ENCODE data around the gene PRKCH. TPM values are rescaled to one million over a fixed set of nuclear protein-coding genes. Genes with fewer than 3 reads are reported as not detected.

PRKCH gene
- total RNA-seq, 3 donors from 2014 or later, result 109 to 141 (median 134) TPM

DNA sequence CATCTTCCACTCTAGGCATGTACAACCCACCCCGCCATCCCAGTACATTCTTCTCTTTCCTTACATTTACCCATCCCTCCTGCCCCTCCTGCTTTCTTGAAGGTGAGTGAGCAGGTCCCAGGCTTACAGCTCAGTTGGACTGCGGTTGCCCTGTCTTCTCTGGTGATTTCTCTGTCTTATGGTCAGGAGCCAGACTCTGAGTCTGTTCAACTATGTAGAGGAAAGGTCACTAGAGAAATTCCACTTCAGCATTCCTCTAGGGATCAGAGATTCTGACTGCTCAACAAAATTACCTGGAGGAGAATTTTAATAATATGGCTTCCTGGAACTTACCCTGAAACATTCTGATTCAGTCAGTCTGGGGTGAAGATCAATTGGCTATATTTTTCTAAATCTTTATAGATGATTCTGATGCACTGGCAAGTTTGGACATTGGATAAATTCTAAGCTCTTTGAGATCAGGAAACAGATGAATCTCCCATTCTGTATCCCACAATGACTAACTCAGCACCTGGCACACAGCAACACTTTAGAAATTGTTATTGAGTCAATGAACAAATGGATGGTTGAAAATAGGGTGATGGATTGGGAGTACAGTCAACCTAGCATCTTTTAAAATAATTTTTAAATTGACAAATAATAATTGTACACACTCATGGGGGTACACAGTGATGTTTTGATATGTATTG lies 245.3 kb downstream of the PRKCH start:
- Mint-ChIP-seq H3K27me3 (ENCODE audit: low read depth) (no peaks in the 10 kb centered on the region), H3K36me3 (ENCODE audit: insufficient read depth) (no peaks in the 10 kb centered on the region), H3K9me3 (peaks cover 4% of the 10 kb centered on the region), H3K4me3 (no peak overlapping the region), H3K4me1 (ENCODE audit: low read depth) (peaks cover 84% of the 10 kb centered on the region)
- ATAC-seq (no peak), DNase-seq (no peak)

DNA sequence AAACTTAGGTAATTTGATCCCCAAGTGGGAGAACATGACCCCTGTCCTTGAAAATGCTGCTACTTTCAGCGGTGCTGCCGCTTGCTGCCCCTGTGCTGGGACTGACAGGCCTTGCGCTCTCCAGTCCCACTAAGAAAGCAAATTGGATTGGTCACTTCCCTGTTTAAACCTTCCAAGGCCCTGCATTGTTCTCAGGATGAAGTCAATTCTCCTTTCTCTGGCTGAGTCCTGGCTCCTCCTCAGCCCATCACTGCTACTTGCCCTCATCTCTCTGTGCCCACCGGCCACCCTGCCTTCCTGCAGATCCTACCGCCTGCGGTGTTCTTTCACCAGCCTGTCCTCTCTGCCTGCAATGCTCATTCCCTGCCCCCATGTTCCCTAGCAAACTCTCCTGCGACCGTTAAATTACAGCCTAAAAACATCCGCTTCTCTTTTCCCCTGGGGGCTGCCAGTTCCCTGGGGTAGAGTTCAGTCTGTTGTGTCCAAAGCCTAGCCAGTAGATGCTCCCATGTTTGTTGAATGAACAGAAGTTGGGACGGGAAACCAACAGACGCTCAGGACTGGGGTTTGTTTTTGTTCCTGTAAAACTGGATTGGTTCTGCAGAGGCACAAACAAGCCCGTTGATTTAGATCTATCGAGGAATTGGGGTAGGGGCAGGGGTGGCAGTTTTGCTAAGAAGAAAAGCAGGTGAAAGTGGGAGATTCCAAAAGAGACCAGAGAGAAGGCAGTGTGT lies 246.6 kb downstream of the PRKCH start:
- Mint-ChIP-seq H3K36me3 (ENCODE audit: insufficient read depth) (no peaks in the 10 kb centered on the region), H3K4me1 (ENCODE audit: low read depth) (peaks cover 74% of the 10 kb centered on the region), H3K9me3 (peaks cover 4% of the 10 kb centered on the region), H3K4me3 (peak overlapping the region; percentile 69), H3K27me3 (ENCODE audit: low read depth) (no peaks in the 10 kb centered on the region)
- DNase-seq (no peak), ATAC-seq (no peak)

DNA sequence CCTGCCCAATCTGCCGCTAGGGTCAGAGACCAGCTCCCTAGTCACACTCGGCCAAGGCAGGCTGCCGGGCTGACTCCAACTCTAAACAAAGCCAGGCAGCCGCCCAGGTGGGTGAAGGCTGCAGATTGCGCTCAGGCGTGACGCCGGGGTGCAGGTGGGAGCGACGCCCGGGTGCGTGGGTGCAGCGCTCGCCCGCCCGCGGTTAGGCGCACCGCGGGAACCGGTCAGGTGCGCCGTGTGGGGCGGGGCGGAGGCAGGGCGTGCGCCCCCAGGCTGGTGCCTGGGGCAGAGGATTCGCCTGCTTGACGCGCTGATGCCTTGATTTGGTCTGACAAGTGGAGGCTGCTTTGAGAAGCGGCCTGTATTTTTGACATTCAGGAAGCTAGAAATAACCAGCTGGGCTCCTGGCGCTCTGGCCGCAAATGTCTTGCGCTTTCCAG lies 247.2 kb downstream of the PRKCH start:
- ATAC-seq (peak; percentile 62 to 66), DNase-seq (peak; percentile 65)
- peaks cover 4% of the 10 kb centered on the region for H3K9me3 Mint-ChIP-seq
- peaks cover 74% of the 10 kb centered on the region for H3K4me1 Mint-ChIP-seq (ENCODE audit: low read depth)
- H3K36me3 Mint-ChIP-seq (ENCODE audit: insufficient read depth), result no peaks in the 10 kb centered on the region
- no peaks in the 10 kb centered on the region for H3K27me3 Mint-ChIP-seq (ENCODE audit: low read depth)
- H3K4me3 Mint-ChIP-seq, result peak overlapping the region; percentile 69

DNA sequence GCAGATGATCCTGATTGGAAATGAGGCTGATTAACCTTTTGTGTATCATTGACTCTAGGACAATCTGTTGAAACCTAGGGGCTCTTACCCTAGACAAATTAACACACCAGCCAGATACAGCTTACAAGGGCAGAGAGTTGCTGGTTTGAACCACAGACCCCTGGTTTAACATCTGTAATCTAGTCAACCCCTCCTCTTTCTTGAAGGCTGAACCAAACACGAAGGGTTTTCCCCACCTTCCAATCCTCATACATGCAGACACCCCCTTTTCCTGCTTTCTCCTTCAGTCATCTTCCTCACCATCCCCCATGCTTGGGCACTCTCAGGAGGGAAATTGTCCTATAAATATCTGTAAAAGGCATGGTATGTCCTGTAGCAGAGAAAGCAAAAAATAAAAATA lies 247.9 kb downstream of the PRKCH start:
- Mint-ChIP-seq H3K36me3 (ENCODE audit: insufficient read depth) (no peaks in the 10 kb centered on the region), H3K4me3 (peak overlapping the region; percentile 42), H3K27me3 (ENCODE audit: low read depth) (no peaks in the 10 kb centered on the region), H3K9me3 (peaks cover 4% of the 10 kb centered on the region), H3K4me1 (ENCODE audit: low read depth) (peaks cover 74% of the 10 kb centered on the region)
- ATAC-seq, result no peak
- no peak for DNase-seq

DNA sequence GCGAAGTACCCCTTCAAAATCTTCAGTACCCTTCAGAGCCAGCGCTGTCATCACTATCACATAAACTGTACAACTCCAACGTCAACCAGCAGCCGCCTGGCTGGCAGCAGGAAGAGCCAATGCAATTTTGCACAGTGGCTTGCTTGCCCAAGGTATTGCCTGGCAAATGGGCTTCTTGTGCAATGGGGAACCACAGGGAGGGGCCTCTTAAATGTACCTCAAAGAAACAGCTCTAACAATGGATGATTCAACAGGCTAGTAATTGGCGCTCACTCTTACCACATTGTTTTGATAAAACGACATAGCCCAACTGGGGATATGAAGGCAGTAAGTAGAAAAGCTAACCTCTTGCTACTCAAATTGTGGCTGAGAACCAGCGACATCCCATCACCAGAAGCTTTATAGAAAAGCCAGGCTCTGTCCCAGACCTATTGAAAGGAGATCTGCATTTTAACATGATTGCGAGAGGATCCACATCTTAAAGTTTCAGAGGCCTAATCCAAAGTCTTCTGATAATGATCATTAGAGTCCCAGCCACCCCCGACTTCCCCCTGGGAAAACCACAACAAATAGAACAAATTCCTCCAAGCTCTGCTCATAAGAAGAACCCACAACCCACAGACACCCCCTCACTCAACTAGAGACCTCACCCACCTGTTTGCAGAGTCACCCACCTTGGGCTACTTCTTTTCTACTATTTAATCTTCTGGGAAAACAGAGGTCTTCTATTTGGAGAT lies 248.6 kb downstream of the PRKCH start:
- DNase-seq (peak; percentile 27), ATAC-seq (peak; percentile 72 to 78)
- Mint-ChIP-seq H3K4me1 (ENCODE audit: low read depth) (peaks cover 72% of the 10 kb centered on the region), H3K4me3 (peak overlapping the region; percentile 23), H3K27me3 (ENCODE audit: low read depth) (no peaks in the 10 kb centered on the region), H3K36me3 (ENCODE audit: insufficient read depth) (no peaks in the 10 kb centered on the region), H3K9me3 (peaks cover 4% of the 10 kb centered on the region)

DNA sequence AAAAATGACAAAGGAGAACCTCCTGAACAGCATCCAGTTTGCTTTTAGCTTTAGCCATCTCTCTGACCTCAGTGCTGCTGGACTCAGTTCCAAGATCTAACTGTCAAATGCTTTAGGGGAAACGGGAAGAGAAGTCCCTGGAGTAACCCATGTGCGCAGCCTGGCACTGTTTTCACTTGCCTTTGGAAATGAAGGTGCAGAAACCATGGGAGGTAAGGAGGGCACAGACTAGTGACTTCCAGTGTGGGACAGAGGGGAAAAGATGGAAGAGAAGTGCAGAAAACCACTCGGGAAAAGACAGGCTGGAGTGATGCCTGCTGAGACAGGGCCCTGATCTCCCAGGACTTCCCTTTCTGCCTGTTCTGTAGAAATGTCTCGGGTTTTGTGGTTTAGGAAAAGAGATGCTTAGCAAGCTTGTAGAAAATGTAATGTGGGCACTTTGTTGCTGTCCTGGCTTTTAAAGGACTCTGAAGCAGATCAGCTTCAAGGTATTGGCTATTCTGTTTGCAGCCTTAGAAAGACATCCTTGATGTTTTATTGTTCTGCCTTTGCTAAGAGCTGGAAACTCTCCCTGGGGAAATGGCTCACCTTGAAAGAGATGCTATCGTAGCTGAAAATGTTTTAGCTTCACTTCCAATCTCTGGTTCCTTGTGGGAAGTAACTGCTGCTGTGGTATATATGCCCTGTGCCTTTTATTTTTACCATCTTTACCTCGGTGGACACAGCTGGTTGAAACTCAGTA lies 249.3 kb downstream of the PRKCH start:
- Mint-ChIP-seq H3K4me3 (no peak overlapping the region), H3K27me3 (ENCODE audit: low read depth) (no peaks in the 10 kb centered on the region), H3K36me3 (ENCODE audit: insufficient read depth) (no peaks in the 10 kb centered on the region), H3K4me1 (ENCODE audit: low read depth) (peaks cover 69% of the 10 kb centered on the region), H3K9me3 (peaks cover 3% of the 10 kb centered on the region)
- DNase-seq (no peak), ATAC-seq (no peak)

GRCh38 chr14:61571917-61572316 lies 250.5 kb downstream of the PRKCH start:
- DNase-seq, result no peak
- Mint-ChIP-seq H3K9me3 (no peaks in the 10 kb centered on the region), H3K36me3 (ENCODE audit: insufficient read depth) (no peaks in the 10 kb centered on the region), H3K27me3 (ENCODE audit: low read depth) (no peaks in the 10 kb centered on the region), H3K4me1 (ENCODE audit: low read depth) (peaks cover 58% of the 10 kb centered on the region), H3K4me3 (no peak overlapping the region)
- no peak for ATAC-seq

GRCh38 chr14:61573321-61573720 lies 251.9 kb downstream of the PRKCH start:
- Mint-ChIP-seq H3K4me1 (ENCODE audit: low read depth) (peaks cover 58% of the 10 kb centered on the region), H3K36me3 (ENCODE audit: insufficient read depth) (no peaks in the 10 kb centered on the region), H3K9me3 (no peaks in the 10 kb centered on the region), H3K4me3 (no peak overlapping the region), H3K27me3 (ENCODE audit: low read depth) (no peaks in the 10 kb centered on the region)
- DNase-seq (no peak), ATAC-seq (no peak)

- no peak for DNase-seq
- H3K36me3 Mint-ChIP-seq (ENCODE audit: insufficient read depth), result no peaks in the 10 kb centered on the region
These were observed 252.6 kb downstream of the PRKCH start for GRCh38 chr14:61573748-61574513.

GRCh38 chr14:61574514-61574807 lies 253.1 kb downstream of the PRKCH start:
- DNase-seq (no peak), ATAC-seq (no peak)
- Mint-ChIP-seq H3K4me3 (no peak overlapping the region), H3K27me3 (ENCODE audit: low read depth) (no peaks in the 10 kb centered on the region), H3K4me1 (ENCODE audit: low read depth) (peaks cover 56% of the 10 kb centered on the region), H3K36me3 (ENCODE audit: insufficient read depth) (no peaks in the 10 kb centered on the region), H3K9me3 (no peaks in the 10 kb centered on the region)

More at GRCh38 chr14:61573748-61574513, 252.6 kb downstream of the PRKCH start:
- Mint-ChIP-seq H3K4me3 (no peak overlapping the region), H3K27me3 (ENCODE audit: low read depth) (no peaks in the 10 kb centered on the region), H3K9me3 (no peaks in the 10 kb centered on the region), H3K4me1 (ENCODE audit: low read depth) (peaks cover 60% of the 10 kb centered on the region)
- ATAC-seq, result peak; percentile 21 to 35

DNA sequence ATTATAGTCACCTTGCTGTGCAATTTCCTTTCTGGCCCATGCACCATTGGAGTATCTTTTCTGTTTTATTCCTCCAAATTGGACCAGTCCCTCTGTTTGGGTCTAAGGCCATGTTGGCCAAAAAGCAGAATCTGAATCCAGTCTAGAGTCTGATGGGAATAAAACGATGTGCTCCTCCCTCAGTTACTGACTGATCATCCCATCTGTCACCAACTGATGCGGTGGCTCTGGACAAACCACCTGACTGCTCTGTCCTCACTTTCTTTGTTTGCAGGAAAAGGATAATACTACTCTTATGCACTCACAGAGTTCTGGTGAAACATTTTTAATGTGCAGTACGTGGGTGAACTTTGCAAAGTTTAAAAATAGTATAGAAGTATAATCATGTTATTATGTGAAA lies 253.7 kb downstream of the PRKCH start:
- ATAC-seq, result no peak
- Mint-ChIP-seq H3K4me3 (no peak overlapping the region), H3K4me1 (ENCODE audit: low read depth) (peaks cover 50% of the 10 kb centered on the region), H3K27me3 (ENCODE audit: low read depth) (no peaks in the 10 kb centered on the region), H3K36me3 (ENCODE audit: insufficient read depth) (no peaks in the 10 kb centered on the region), H3K9me3 (no peaks in the 10 kb centered on the region)
- DNase-seq, result no peak

DNA sequence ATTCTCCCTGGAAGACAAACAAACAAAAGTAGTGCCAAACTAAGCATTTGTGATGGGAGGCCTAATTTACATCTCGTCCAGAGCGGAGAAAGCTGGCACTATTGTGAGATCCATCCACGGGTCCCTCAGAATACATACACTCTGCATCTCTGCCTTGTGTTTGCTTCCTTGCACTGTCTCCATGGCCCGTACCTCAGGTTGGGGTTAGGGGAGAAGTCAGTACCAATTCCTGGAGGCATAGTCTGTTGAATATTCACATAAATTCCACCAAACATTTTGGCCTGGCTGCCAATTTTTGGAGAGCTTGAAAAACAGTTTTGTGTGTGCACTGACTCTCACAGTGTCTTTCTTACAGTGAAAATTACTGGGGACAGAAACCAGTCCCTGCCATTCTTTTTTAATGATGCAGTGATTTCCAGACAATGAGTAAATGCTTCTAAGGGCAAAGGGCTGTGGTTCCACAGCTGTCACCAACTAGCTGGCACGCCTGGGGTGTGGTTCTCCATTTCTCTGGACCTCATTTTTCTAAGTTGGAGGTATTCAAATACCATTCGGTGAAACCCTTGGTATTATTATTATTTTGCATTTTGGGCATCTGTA lies 254.3 kb downstream of the PRKCH start:
- Mint-ChIP-seq H3K4me3 (no peak overlapping the region), H3K9me3 (no peaks in the 10 kb centered on the region), H3K27me3 (ENCODE audit: low read depth) (no peaks in the 10 kb centered on the region), H3K36me3 (ENCODE audit: insufficient read depth) (no peaks in the 10 kb centered on the region), H3K4me1 (ENCODE audit: low read depth) (peaks cover 49% of the 10 kb centered on the region)
- DNase-seq (no peak), ATAC-seq (no peak)

GRCh38 chr14:61577506-61577931 lies 256.1 kb downstream of the PRKCH start:
- Mint-ChIP-seq H3K9me3 (no peaks in the 10 kb centered on the region), H3K4me3 (no peak overlapping the region), H3K36me3 (ENCODE audit: insufficient read depth) (no peaks in the 10 kb centered on the region), H3K27me3 (ENCODE audit: low read depth) (no peaks in the 10 kb centered on the region), H3K4me1 (ENCODE audit: low read depth) (peaks cover 38% of the 10 kb centered on the region)
- ATAC-seq (no peak), DNase-seq (no peak)
